HEK293 (cell line): ENCODE measurements around the gene TACR2.

Experiments
- SCRT2 ChIP-seq: fragments of 450-650 bp; formaldehyde crosslinking; IDR thresholded peaks from 2 replicates; pipeline ENCODE4 v1.5.1; 2016; ENCODE audit warnings: missing biosample characterization, missing genetic modification characterization
- ZNF580 ChIP-seq: fragments of 450-650 bp; formaldehyde crosslinking; IDR thresholded peaks from 2 replicates; pipeline ENCODE4 v1.5.1; 2016; ENCODE audit warnings: missing biosample characterization, missing genetic modification characterization
- ZNF704 ChIP-seq: fragments of 450-650 bp; formaldehyde crosslinking; IDR thresholded peaks from 2 replicates; pipeline ENCODE4 v1.5.1; 2016; ENCODE audit warnings: missing biosample characterization, missing genetic modification characterization
- TF ChIP-seq, protein P1 (sequence below): fragments of 450-650 bp; formaldehyde crosslinking; IDR thresholded peaks from 2 replicates; pipeline ENCODE4 v1.5.1; 2016; ENCODE audit warnings: missing biosample characterization, missing genetic modification characterization
- TF ChIP-seq, protein P2 (sequence below): sonication (generic); formaldehyde crosslinking; IDR thresholded peaks from 2 replicates; pipeline ENCODE4 v1.8.1; 2022; ENCODE audit warnings: mild to moderate bottlenecking, moderate library complexity, missing genetic modification reagents
- TF ChIP-seq, protein P3 (sequence below): fragments of 450-650 bp; formaldehyde crosslinking; IDR thresholded peaks from 2 replicates; pipeline ENCODE4 v1.5.1; 2016; ENCODE audit warnings: missing biosample characterization, missing genetic modification characterization

DNA sequence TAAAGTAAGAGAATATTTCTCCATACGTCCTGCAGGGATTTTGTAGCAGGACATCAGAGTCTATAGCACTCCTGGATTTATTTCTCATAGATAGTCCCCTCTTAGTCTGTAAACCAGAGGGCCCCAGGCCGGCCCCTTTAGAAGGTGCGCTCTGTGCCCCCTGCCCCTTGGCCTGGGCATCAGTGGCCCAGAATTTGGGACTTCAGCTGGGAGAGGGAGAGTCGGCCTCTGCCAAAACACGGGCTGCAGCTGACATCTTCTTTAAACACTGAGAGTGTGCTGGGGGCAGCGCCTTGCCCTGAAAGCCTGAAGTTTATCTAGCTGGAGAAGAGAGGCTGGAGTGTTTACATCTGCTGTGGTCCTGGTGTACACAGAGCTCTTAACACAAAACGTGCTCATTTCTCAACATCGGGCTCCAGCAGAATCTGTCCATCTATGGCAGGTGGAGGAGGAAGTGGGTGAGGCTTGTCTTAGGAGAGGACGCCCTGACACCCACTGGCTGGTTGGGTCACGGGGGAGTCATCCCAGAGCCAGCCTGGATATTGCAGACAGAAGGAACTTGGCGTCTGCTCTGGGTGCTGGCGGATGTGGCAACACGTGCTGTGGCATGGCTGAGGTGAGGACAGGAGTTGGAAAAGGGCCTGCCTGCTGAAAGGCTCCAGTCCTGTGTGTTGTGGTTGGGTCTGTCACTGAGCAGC lies 5.0 kb upstream of the TACR2 start:
- TF ChIP-seq ZNF580 (tag by site-specific recombination) (no peak), ZNF704 (tag by site-specific recombination) (no peak), SCRT2 (no peak)
- TF ChIP-seq, protein P1, sequence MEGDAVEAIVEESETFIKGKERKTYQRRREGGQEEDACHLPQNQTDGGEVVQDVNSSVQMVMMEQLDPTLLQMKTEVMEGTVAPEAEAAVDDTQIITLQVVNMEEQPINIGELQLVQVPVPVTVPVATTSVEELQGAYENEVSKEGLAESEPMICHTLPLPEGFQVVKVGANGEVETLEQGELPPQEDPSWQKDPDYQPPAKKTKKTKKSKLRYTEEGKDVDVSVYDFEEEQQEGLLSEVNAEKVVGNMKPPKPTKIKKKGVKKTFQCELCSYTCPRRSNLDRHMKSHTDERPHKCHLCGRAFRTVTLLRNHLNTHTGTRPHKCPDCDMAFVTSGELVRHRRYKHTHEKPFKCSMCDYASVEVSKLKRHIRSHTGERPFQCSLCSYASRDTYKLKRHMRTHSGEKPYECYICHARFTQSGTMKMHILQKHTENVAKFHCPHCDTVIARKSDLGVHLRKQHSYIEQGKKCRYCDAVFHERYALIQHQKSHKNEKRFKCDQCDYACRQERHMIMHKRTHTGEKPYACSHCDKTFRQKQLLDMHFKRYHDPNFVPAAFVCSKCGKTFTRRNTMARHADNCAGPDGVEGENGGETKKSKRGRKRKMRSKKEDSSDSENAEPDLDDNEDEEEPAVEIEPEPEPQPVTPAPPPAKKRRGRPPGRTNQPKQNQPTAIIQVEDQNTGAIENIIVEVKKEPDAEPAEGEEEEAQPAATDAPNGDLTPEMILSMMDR, result no peak
- TF ChIP-seq, protein P2, sequence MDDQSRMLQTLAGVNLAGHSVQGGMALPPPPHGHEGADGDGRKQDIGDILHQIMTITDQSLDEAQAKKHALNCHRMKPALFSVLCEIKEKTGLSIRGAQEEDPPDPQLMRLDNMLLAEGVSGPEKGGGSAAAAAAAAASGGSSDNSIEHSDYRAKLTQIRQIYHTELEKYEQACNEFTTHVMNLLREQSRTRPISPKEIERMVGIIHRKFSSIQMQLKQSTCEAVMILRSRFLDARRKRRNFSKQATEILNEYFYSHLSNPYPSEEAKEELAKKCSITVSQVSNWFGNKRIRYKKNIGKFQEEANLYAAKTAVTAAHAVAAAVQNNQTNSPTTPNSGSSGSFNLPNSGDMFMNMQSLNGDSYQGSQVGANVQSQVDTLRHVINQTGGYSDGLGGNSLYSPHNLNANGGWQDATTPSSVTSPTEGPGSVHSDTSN (CRISPR knock-in tag), result no peak
- TF ChIP-seq, protein P3, sequence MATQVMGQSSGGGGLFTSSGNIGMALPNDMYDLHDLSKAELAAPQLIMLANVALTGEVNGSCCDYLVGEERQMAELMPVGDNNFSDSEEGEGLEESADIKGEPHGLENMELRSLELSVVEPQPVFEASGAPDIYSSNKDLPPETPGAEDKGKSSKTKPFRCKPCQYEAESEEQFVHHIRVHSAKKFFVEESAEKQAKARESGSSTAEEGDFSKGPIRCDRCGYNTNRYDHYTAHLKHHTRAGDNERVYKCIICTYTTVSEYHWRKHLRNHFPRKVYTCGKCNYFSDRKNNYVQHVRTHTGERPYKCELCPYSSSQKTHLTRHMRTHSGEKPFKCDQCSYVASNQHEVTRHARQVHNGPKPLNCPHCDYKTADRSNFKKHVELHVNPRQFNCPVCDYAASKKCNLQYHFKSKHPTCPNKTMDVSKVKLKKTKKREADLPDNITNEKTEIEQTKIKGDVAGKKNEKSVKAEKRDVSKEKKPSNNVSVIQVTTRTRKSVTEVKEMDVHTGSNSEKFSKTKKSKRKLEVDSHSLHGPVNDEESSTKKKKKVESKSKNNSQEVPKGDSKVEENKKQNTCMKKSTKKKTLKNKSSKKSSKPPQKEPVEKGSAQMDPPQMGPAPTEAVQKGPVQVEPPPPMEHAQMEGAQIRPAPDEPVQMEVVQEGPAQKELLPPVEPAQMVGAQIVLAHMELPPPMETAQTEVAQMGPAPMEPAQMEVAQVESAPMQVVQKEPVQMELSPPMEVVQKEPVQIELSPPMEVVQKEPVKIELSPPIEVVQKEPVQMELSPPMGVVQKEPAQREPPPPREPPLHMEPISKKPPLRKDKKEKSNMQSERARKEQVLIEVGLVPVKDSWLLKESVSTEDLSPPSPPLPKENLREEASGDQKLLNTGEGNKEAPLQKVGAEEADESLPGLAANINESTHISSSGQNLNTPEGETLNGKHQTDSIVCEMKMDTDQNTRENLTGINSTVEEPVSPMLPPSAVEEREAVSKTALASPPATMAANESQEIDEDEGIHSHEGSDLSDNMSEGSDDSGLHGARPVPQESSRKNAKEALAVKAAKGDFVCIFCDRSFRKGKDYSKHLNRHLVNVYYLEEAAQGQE (tag by site-specific recombination), result no peak
